HG02884 (cell line): Measurements from ENCODE around the gene CARMIL1.
"Not testable (repeated sequence)": the region's sequence is repeated elsewhere in the genome, so short reads cannot be mapped to it uniquely, and the experiment has no call there.

Source experiments
- ATAC-seq: cut with Tn5 transposase; IDR thresholded peaks from one replicate; pipeline ENCODE4 v1.9.1; 2021; ENCODE audit warnings: mild to moderate bottlenecking, moderate library complexity; ENCODE audit not compliant: unreplicated experiment

CARMIL1 gene

DNA sequence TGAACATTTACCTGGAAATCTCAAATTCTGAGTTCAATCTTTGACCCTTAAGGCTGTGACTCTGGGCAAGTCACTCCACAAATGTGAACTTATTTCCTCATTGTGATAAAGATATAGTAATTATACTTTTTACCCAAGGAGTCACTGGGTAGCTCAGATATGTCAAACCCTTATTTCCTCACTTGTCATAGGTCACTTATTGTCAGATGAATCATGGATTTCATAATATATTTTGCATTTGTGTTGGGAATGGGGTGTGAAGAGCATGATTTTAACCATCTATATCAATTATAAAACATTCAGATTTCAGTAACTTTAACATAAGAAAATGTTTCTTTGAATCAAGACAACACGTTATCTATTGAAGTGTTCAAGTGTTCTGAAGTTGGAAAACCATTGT is 3.7 kb upstream of the CARMIL1 start:
- ATAC-seq: no peak

DNA sequence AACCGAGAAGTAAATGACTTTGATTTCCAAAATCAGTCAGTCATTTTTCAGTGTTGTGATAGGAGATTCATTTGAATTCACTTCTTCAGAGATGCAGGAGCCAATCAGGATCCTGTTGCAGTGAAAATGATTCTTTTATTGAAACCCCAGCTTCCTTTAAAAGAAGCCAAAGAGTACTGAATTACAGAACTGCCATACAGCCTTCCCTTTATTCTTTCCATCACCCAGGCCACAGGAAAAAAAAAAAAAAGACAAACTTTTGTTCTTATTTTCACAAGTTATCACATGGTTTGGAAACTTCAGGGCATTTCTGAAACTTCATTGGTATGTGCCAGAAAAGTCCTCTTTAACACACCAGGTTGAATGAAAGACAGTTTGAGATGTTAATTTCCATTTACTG is 1.8 kb upstream of the CARMIL1 start:
- ATAC-seq: no peak

DNA sequence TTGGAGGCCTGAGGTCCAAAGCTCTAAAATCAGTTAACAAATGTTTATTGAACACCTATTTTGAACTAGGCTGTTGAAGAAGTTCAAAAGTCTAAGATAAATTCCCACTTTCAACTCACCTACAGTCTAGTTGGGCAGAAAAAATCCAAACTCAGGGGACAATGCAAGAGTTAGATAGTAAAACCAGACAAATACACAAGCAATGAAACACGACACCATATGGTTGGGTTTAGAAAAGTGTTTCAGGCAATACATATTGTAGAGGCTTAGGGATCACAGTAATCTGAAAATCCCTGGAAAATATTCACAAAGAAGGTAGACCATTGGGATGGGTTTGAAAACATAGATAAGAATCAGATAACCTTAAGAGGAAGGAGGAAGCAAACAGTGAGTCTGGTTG is 1.3 kb upstream of the CARMIL1 start:
- ATAC-seq: no peak

DNA sequence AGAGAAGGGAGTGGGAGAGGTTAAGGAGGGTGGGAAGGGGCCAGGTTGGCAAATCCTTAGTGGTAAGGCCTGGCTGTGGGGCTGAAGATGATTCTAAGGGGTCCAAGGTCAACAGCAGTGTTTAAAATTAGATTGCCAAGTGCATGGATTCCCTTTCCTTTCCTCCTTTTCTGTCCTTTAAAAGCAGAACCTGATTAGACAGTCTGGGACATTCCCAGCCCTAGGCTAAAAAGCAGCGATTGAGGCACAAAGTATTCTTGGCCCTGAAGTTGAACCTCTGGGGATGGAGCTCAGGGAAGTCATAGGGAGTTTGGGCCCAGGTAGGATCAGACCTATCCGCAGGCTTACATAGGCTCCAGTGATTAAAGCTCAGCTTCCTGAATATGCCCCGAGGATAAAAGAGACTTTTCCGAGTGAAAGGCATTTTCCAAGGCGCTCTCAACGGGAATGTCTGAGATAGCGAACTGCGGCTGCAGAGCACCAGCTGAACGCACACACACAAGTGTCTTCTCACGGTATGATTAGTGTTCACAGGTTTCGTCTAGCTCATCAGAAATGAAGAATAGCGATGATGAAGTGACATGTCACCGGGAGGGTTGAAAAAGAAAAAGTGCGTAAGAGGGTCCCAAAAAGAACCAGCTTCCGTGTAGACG is 787 bp upstream of the CARMIL1 start:
- peak; percentile 34 for ATAC-seq

DNA sequence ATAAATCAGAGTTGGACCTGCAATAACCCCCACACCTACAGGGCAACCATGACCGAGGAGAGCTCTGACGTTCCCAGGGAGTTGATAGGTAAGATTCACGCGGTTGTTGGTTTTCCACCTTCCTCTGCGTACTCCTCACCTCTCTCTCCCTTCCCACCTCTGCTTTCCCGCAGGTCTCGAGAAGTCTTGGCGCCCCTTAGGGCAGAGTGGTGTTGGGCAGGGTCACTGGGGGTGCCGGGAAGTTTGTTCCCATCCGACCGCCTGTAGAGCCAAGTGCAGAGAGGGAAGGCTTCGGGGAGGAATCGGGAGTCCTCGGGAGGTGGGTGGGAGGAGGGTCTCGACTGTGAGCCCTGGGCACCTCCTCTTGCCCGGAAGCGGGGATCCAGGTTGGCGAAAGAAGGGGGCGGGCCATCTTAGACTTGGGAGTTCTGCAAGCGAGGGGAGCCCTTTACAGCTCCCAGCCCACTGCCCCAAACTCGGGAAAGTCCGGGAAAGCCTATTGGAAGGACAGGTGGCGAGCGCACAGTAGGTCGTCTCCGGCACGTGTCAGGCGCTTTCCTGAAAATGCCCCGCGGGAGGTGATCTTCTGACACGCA is 672 bp downstream of the CARMIL1 start:
- no peak for ATAC-seq

DNA sequence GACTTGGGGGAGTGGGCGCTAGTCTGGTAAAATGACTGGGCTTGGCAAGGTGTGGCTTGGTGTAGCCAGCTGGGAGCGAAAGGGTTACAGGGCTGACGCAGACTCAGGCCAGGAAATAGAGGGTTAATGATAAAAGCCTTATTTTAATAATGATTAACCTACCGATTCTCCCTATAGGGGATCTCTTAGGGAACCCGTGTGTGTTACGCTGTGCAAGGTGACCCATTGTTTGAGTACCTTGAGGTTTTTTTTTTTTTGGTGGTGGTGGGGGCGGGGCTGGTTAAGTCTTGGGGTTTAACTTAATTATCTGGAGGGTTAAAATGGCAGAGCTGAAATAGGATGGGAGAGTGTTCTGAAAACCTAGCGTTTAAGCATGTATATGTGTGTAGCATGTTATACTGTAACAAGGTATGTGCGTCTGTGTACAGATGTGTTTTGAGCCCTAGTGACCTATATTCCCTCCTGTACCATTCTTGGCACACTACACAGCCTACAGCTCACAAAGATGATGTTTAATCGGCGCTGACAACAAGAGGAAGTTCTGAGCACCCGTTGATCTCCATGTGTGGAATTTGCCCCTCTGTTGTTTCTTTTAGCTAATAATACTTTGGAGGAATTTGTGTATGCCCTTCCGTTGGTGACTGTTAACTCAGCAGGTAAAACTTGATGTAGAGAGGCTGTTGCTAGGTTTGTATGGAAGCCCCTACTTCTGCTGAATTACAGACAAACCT is 1.3 kb downstream of the CARMIL1 start:
- ATAC-seq: no peak

DNA sequence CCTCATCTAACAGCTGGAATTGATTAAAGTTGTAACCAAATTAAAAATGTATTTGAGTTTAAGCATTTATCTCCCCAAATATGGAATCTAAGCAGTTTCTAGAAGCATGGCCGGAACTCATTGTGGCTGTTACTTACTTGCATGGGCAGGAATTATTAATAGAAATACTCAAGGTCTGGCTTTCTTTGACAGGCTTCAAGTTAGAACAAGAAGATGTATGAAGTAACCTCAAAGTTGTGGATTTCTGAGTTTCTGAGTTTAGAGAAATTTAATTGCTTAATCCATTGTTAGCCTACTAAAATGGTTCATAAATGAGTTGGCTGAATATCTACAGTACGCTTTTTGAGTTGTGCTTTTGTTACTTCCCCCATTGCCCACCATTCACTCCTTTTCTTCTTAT is 7.7 kb downstream of the CARMIL1 start:
- no peak for ATAC-seq

- ATAC-seq: no peak
Observed at GRCh38 chr6:25287941-25288340, 8.8 kb downstream of the CARMIL1 start.

DNA sequence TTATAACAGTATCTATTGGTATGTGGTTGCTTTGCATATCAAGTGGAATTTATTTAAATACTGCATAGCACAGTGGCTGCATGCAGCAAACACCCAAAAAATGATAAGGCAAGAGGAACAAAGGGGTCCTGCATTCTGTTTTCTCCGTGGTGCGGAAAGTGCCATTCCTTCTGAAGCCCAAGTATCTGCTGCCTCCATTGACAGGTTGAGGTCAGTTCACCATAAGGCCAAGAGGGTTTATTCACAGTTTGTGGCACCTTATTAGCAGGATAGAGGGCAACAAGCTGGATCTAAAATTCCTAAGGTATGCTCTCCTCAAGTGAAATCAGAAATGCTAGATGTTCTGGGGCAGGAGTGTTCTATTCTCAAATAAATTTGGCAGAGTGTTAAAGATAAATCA is 9.3 kb downstream of the CARMIL1 start:
- no peak for ATAC-seq

GRCh38 chr6:25290306-25291060 is 11.3 kb downstream of the CARMIL1 start:
- ATAC-seq: no peak

DNA sequence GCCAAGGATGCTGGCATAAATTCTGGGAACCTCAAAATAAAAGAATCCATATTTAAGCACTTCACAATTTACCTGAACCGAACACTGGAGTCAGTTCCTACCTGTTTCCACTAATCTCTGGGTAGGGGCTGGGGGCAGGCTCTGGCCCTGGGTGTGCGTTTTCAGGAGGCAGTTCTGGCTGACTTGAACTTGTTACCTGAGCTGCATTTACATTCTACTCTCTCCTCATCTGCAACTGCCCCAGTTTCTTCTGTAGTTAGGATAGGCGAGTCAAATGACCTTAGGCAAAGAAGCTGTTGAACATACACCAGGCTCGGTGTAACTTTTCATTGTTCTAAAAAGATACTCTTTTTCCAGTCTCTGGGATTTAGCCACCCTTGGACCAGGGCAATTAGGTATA is 13.2 kb downstream of the CARMIL1 start:
- no peak for ATAC-seq

- no peak for ATAC-seq
Observed at GRCh38 chr6:25295651-25296050, 16.5 kb downstream of the CARMIL1 start.

GRCh38 chr6:25296217-25296905 is 17.2 kb downstream of the CARMIL1 start:
- ATAC-seq: no peak

- ATAC-seq: no peak
Observed at GRCh38 chr6:25297039-25297441, 17.9 kb downstream of the CARMIL1 start.

DNA sequence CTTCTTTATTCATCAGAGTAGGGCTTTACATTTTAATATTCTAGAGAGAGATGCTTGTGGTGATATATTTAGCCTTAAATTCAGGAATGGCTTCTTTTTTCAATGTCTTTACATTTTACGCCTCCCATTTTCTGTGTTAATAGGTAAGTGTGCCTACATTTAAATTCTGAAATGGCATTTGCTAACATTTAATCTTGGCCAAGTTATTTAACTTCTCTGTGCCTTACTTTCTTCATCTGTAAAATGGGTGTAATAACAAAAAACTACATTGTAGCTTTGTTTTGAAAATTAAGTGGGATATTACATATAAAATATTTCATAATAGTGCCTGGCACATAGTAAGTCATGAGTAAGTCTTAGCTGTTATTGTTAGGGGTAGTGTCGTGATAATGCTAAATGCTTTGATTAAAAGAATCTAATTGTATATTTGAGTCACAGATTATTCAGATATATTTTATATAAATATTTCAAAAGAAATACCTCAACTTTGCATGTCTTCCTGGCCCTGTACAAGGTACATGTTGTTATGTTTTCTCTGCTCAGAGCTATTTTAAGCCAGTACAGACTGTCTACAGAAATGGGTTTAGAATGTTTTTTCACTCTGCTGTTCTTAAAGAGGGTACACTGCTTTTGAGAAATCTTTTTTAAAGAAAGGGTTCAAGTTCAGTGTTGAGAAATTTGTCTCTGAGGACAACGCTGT is 18.8 kb downstream of the CARMIL1 start:
- ATAC-seq: no peak

GRCh38 chr6:25298523-25298865 is 19.3 kb downstream of the CARMIL1 start:
- ATAC-seq: not testable (repeated sequence)

DNA sequence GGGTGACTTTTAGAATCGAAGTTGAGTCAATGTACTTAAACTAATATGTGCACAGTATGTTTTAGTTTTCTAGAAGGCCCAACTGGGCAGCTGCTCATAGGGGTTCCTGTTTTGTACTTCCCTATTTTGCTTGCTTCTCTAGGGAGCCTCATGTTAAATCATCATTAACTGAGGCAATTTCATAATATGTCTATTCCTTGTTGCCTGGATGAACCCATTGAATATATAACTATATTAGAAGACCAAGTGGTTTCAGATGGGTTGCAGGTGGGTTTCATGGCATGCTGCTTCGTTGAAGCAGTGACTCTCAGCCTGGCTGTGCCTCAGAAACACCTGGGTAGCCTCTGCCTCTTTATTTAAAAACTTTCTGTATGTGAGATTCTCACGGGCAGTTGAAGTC is 22.2 kb downstream of the CARMIL1 start:
- no peak for ATAC-seq

GRCh38 chr6:25302151-25302550 is 23.0 kb downstream of the CARMIL1 start:
- no peak for ATAC-seq

DNA sequence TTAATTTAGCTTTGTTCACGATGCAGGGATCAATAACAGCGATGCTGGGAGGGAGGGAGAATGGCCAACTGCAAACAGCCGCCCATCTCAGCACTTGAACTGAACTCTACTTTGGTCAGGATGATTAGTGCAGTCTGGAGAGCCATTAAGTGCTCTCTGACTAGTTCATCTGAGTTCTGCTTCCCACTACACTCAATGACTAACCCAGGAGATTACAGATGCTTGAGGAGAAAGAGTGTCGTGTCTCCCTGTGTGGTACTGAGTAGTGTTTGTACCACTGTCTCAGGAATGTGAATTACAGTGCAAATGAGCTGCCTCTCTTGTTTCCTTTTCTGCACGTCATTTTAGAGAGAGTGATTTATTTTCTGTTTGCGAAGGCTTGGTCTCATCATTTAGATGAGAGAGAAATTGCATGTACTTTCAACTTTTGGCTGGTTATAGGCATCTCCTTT is 23.5 kb downstream of the CARMIL1 start:
- no peak for ATAC-seq

DNA sequence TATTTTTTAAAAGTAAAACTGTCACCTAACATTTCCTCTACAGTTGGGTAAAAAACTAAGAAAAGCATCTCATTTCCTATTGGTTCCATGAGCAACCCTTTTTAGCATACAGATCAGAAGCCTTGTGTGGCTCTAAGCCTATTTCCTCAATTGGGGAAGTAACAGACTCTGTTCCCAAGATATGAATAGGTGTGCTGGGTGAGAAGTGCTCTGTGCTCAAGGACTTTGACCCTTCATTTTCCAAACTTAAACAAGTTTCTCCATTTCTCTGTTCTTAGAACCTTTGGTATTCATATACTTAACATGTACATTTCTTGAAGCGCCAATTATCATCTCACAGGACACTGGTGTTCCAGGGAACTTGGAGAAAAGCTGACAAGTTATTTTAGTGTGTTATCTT is 24.1 kb downstream of the CARMIL1 start:
- no peak for ATAC-seq
